ENCODE data around the gene TEP1. TPM values are rescaled to one million over a fixed set of nuclear protein-coding genes. Genes with fewer than 3 reads are reported as not detected.

The TEP1 gene
- total RNA-seq, 2 experiments from 2014 or later: 21.6 to 22.1 TPM

- Mint-ChIP-seq H3K27ac (peak overlapping the region; percentile 32), H3K27me3 (no peaks in the 10 kb centered on the region), H3K4me3 (peak overlapping the region; percentile 6), H3K9me3 (no peaks in the 10 kb centered on the region), H3K4me1 (peaks cover 36% of the 10 kb centered on the region), H3K36me3 (peaks cover 42% of the 10 kb centered on the region)
- no peak for DNase-seq
Measured at GRCh38 chr14:20327005-20327869, 86.1 kb downstream of the TEP1 start.

- no peaks in the 10 kb centered on the region for H3K9me3 Mint-ChIP-seq
- H3K36me3 Mint-ChIP-seq: peaks cover 21% of the 10 kb centered on the region
- H3K4me1 Mint-ChIP-seq: peaks cover 5% of the 10 kb centered on the region
- H3K27ac Mint-ChIP-seq: no peak overlapping the region
- H3K27me3 Mint-ChIP-seq: no peaks in the 10 kb centered on the region
- no peak for DNase-seq
- no peak overlapping the region for H3K4me3 Mint-ChIP-seq
Measured at GRCh38 chr14:20317720-20318119, 95.6 kb downstream of the TEP1 start.

Other genes starting within 250 kb of the TEP1 start
- not detected for gene OR11G2, start 222.6 kb downstream of the TEP1 start, total RNA-seq
- gene OR11H6, start 189.8 kb downstream of the TEP1 start, total RNA-seq: not detected
- not detected for gene OR11H7, start 184.5 kb downstream of the TEP1 start, total RNA-seq
- not detected for gene OR11H4, start 174.2 kb downstream of the TEP1 start, total RNA-seq
- 10 to 100 TPM; 27.5 to 27.7 TPM for gene TTC5, start 107.5 kb downstream of the TEP1 start, total RNA-seq
- 10 to 100 TPM; 70.5 to 73.1 TPM for gene CCNB1IP1, start 80.2 kb downstream of the TEP1 start, total RNA-seq
- 10 to 100 TPM; 42.9 to 46.5 TPM for gene PARP2, start 69.9 kb downstream of the TEP1 start, total RNA-seq
- under 1 TPM; 0.50 to 0.68 TPM for gene KLHL33, start 22.7 kb upstream of the TEP1 start, total RNA-seq
- gene OSGEP, start 41.3 kb upstream of the TEP1 start, total RNA-seq: 10 to 100 TPM; 59.0 to 59.2 TPM
- gene APEX1, start 41.7 kb upstream of the TEP1 start, total RNA-seq: 100 to 1,000 TPM; 253 to 277 TPM
- 10 to 100 TPM; 27.6 to 28.7 TPM for gene PIP4P1, start 47.9 kb upstream of the TEP1 start, total RNA-seq
- 100 to 1,000 TPM; 227 to 230 TPM for gene PNP, start 55.9 kb upstream of the TEP1 start, total RNA-seq
- gene RNASE10, start 92.0 kb upstream of the TEP1 start, total RNA-seq: under 1 TPM; 0.24 to 0.25 TPM
- gene RNASE9, start 147.5 kb upstream of the TEP1 start, total RNA-seq: not detected
- gene RNASE11, start 174.5 kb upstream of the TEP1 start, total RNA-seq: not detected
- gene RNASE12, start 177.9 kb upstream of the TEP1 start, total RNA-seq: not detected
- not detected for gene OR6S1, start 228.2 kb upstream of the TEP1 start, total RNA-seq